ENCODE results near the gene KPNA1.

- TF ChIP-seq ZHX1 (CRISPR knock-in tag; IDR thresholded peaks at IDR 0.05; ENCODE audit: low read depth): no peak
- TF ChIP-seq SNAPC5 (CRISPR knock-in tag; IDR thresholded peaks at IDR 0.05; ENCODE audit: borderline replicate concordance): no peak
- no peak for TF ChIP-seq MTF1 (CRISPR knock-in tag; IDR thresholded peaks at IDR 0.05)
- TF ChIP-seq GABPA (IDR thresholded peaks at IDR 0.05; ENCODE audit: low read depth, low read length): no peak
- TF ChIP-seq GABPA (CRISPR knock-in tag; IDR thresholded peaks at IDR 0.05; ENCODE audit: low read depth): no peak
- no peak for TF ChIP-seq ZNF75D (CRISPR knock-in tag; IDR thresholded peaks at IDR 0.05; ENCODE audit: borderline replicate concordance)
- no peak for TF ChIP-seq CTCF (CRISPR knock-in tag; IDR thresholded peaks at IDR 0.05)
- TF ChIP-seq HOXA7 (CRISPR knock-in tag; IDR thresholded peaks at IDR 0.05): no peak
- no peak for TF ChIP-seq RBFOX2 (IDR thresholded peaks at IDR 0.05; ENCODE audit: low read depth, low read length)
- no peak for TF ChIP-seq ZNF749 (CRISPR knock-in tag; IDR thresholded peaks at IDR 0.05; ENCODE audit: borderline replicate concordance)
- no peak for TF ChIP-seq ZNF614 (CRISPR knock-in tag; IDR thresholded peaks at IDR 0.05; ENCODE audit: borderline replicate concordance)
- TF ChIP-seq ZKSCAN1 (IDR thresholded peaks at IDR 0.05; ENCODE audit: low read length): no peak
- TF ChIP-seq SUZ12 (IDR thresholded peaks at IDR 0.05; ENCODE audit: low read depth, low read length): no peak
- TF ChIP-seq ZNF747 (CRISPR knock-in tag; IDR thresholded peaks at IDR 0.05; ENCODE audit: borderline replicate concordance): no peak
Measured at GRCh38 chr3:122513386-122514122, 1.2 kb downstream of the KPNA1 start.

All from HepG2 (cell line).